ENCODE data around the gene RDX. TPM values are rescaled to one million over a fixed set of nuclear protein-coding genes. Genes with fewer than 3 reads are reported as not detected.
"Not testable (repeated sequence)": the region's sequence is repeated elsewhere in the genome, so short reads cannot be mapped to it uniquely, and the experiment has no call there.

RDX gene
- total RNA-seq, 1 donor from 2014 or later: 54.2 TPM

- no peak for ATAC-seq
These were observed 26.4 kb downstream of the RDX start for GRCh38 chr11:110269996-110270395.

GRCh38 chr11:110268441-110268840 lies 28.0 kb downstream of the RDX start:
- ATAC-seq: no peak

- ATAC-seq: no peak
These were observed 34.4 kb downstream of the RDX start for GRCh38 chr11:110262072-110262403.

GRCh38 chr11:110261195-110262071 lies 35.0 kb downstream of the RDX start:
- no peak for ATAC-seq

- no peak for ATAC-seq
These were observed 42.9 kb downstream of the RDX start for GRCh38 chr11:110253525-110253924.

GRCh38 chr11:110251836-110252235 lies 44.6 kb downstream of the RDX start:
- ATAC-seq: peak; percentile 82

- ATAC-seq: no peak
These were observed 46.2 kb downstream of the RDX start for GRCh38 chr11:110250168-110250567.

- ATAC-seq: no peak
These were observed 46.6 kb downstream of the RDX start for GRCh38 chr11:110249766-110250165.

- no peak for ATAC-seq
These were observed 47.3 kb downstream of the RDX start for GRCh38 chr11:110249066-110249465.

- ATAC-seq: no peak
These were observed 52.6 kb downstream of the RDX start for GRCh38 chr11:110243791-110244190.

GRCh38 chr11:110242746-110243145 lies 53.7 kb downstream of the RDX start:
- no peak for ATAC-seq

- ATAC-seq: no peak
These were observed 54.2 kb downstream of the RDX start for GRCh38 chr11:110242188-110242587.

- ATAC-seq: no peak
These were observed 60.4 kb downstream of the RDX start for GRCh38 chr11:110235966-110236365.

GRCh38 chr11:110230377-110230776 lies 66.0 kb downstream of the RDX start:
- no peak for ATAC-seq

- no peak for ATAC-seq
These were observed 77.2 kb downstream of the RDX start for GRCh38 chr11:110219006-110219785.

- no peak for ATAC-seq
These were observed 78.5 kb downstream of the RDX start for GRCh38 chr11:110217936-110218335.

- no peak for ATAC-seq
These were observed 79.1 kb downstream of the RDX start for GRCh38 chr11:110217223-110217877.

- ATAC-seq: not testable (repeated sequence)
These were observed 87.1 kb downstream of the RDX start for GRCh38 chr11:110209313-110209694.

- ATAC-seq: not testable (repeated sequence)
These were observed 87.6 kb downstream of the RDX start for GRCh38 chr11:110208678-110209312.

GRCh38 chr11:110207123-110207522 lies 89.3 kb downstream of the RDX start:
- no peak for ATAC-seq

- no peak for ATAC-seq
These were observed 95.6 kb downstream of the RDX start for GRCh38 chr11:110200836-110201235.

- ATAC-seq: peak; percentile 66
These were observed 96.2 kb downstream of the RDX start for GRCh38 chr11:110200241-110200640.

Data from esophagus mucosa (tissue), 1 donor.